AG20443 (cell line): ENCODE results near the gene AGAP5.
A peak's percentile ranks its signal among the peaks of the same experiment; 100 is the strongest.
"Not testable (repeated sequence)": the region's sequence is repeated elsewhere in the genome, so short reads cannot be mapped to it uniquely, and the experiment has no call there.

Experiments
- DNase-seq: peaks from one replicate; pipeline ENCODE4 v3.0.0; 2012; ENCODE audit warnings: low spot score, mixed read lengths

Gene AGAP5

GRCh38 chr10:73697675-73698159, at the start of gene AGAP5:
Gene AGAP5 (minus strand): TSS chr10:73698109. CDS start chr10:73697755, 354 bp downstream.
- DNase-seq: not testable (repeated sequence)

- DNase-seq: no peak
These were observed 48.8 kb upstream of the AGAP5 start for GRCh38 chr10:73746721-73747120.

GRCh38 chr10:73744664-73744975, 46.7 kb upstream of the AGAP5 start:
- DNase-seq: peak; percentile 76

- DNase-seq: peak; percentile 98
These were observed 46.2 kb upstream of the AGAP5 start, which contains the start of gene SEC24C for GRCh38 chr10:73743905-73744663. Gene SEC24C (plus strand): TSS chr10:73744372. CDS start chr10:73746833, 2,461 bp downstream.

- DNase-seq: no peak
These were observed 45.5 kb upstream of the AGAP5 start for GRCh38 chr10:73743327-73743904.

GRCh38 chr10:73742454-73742734, 44.5 kb upstream of the AGAP5 start:
- DNase-seq: no peak

- not testable (repeated sequence) for DNase-seq
These were observed 42.8 kb upstream of the AGAP5 start for GRCh38 chr10:73740501-73741254.

GRCh38 chr10:73734796-73735305, 36.9 kb upstream of the AGAP5 start:
- DNase-seq: no peak

- DNase-seq: no peak
These were observed 36.3 kb upstream of the AGAP5 start for GRCh38 chr10:73734028-73734720.

- DNase-seq: no peak
These were observed 35.2 kb upstream of the AGAP5 start for GRCh38 chr10:73732931-73733623.

GRCh38 chr10:73732426-73732825, 34.5 kb upstream of the AGAP5 start:
- DNase-seq: no peak

GRCh38 chr10:73731588-73732375, 33.9 kb upstream of the AGAP5 start:
- no peak for DNase-seq

GRCh38 chr10:73730153-73730906, 32.4 kb upstream of the AGAP5 start:
- peak; percentile 86 for DNase-seq

GRCh38 chr10:73729781-73730152, 31.9 kb upstream of the AGAP5 start:
- not testable (repeated sequence) for DNase-seq

- DNase-seq: no peak
These were observed 25.6 kb upstream of the AGAP5 start for GRCh38 chr10:73723516-73723915.

GRCh38 chr10:73720561-73720960, 22.7 kb upstream of the AGAP5 start:
- DNase-seq: not testable (repeated sequence)

- DNase-seq: no peak
These were observed 19.6 kb upstream of the AGAP5 start for GRCh38 chr10:73717556-73717955.

GRCh38 chr10:73716251-73716650, 18.3 kb upstream of the AGAP5 start:
- no peak for DNase-seq

GRCh38 chr10:73715179-73716156, 17.6 kb upstream of the AGAP5 start:
- DNase-seq: not testable (repeated sequence)
